Stomach (tissue), 9 donors: ENCODE results near the gene MT1F. TPM values are rescaled to one million over a fixed set of nuclear protein-coding genes. Genes with fewer than 3 reads are reported as not detected.
A peak's percentile ranks its signal among the peaks of the same experiment; 100 is the strongest.

Source experiments
- DNase-seq, 2 donors: peaks; one replicate each; pipeline versions ENCODE4 v3.0.0 to v3.0.0-alpha.2; 2013 to 2019
- H3K27ac ChIP-seq, 5 donors: fragments of 200-600 bp in 4 of 5; sonication (generic) in 4 of 5; one replicate each; pipeline ENCODE4 v1.5.1; 2013 to 2019; ENCODE audit warnings: mild to moderate bottlenecking in 1 of 5, moderate library complexity in 1 of 5
- H3K27me3 ChIP-seq, 3 donors: fragments of 200-600 bp; sonication (generic); one replicate each; pipeline ENCODE4 v1.5.1; 2017 to 2019; ENCODE audit warnings: mixed run types in 1 of 3
- H3K36me3 ChIP-seq, 4 donors: fragments of 200-600 bp; sonication (generic); 1 replicate in 3 of 4; 2 replicates in 1 of 4; pipeline ENCODE4 v1.5.1; 2016 to 2019
- H3K4me1 ChIP-seq, 4 donors: fragments of 200-600 bp; sonication (generic); one replicate each; pipeline ENCODE4 v1.5.1; 2016 to 2019
- H3K4me3 ChIP-seq, 4 donors: fragments of 200-600 bp; sonication (generic) in 3 of 4; one replicate each; pipeline ENCODE4 v1.5.1; 2016 to 2019; ENCODE audit warnings: mild to moderate bottlenecking in 1 of 4
- H3K9me3 ChIP-seq, 4 donors: fragments of 200-600 bp; sonication (generic); one replicate each; pipeline ENCODE4 v1.5.1; 2016 to 2019
- EP300 ChIP-seq: sonication (generic); formaldehyde crosslinking; IDR thresholded peaks from one replicate; pipeline ENCODE4 v1.6.1; 2017; ENCODE audit warnings: antibody characterized with exemption
- POLR2A ChIP-seq, 4 donors: fragments of 450-650 bp; IDR thresholded peaks; one replicate each; pipeline ENCODE4 v1.6.1; 2016; ENCODE audit warnings: antibody characterized with exemption in 4 of 4, control low read depth in 2 of 4, mild to moderate bottlenecking in 1 of 4, moderate library complexity in 1 of 4
- POLR2AphosphoS5 ChIP-seq, 3 donors: sonication (generic); formaldehyde crosslinking; IDR thresholded peaks; one replicate each; pipeline ENCODE4 v1.6.1; 2016; ENCODE audit warnings: antibody characterized with exemption in 3 of 3
- WGBS, 5 donors: extraction: QIAGEN DNeasy Blood & Tissue Kit in 3 of 5; methylation state at CpG; one replicate each; pipeline versions ENCODE4 v1.1.5 to v1.1.7; 2013 to 2018; 5-methylcytosine and 5-hydroxymethylcytosine counted together
- intact Hi-C: fragments of 100-400 bp; cut with DNase I; formaldehyde crosslinking; loops from one replicate; pipeline ENCODE4 v1.15.1; 2023; ENCODE audit warnings: low total_unique reads
- polyA plus RNA-seq, 3 donors: library from polyadenylated mRNA; stranded (reverse); fragments of 200-250 nt; gene quantifications; one replicate each; pipeline ENCODE4 v1.2.3, GENCODE V29; 2013
- total RNA-seq, 5 donors: library from RNA; depleted of rRNA; stranded (reverse); fragments of >200 nt; gene quantifications; one replicate each; pipeline versions ENCODE4 v1.1.0 to v1.2.3, GENCODE V29; 2014 to 2016
- TF ChIP-seq, protein P1 (sequence below), 7 experiments: fragments of 450-650 bp in 4 of 7; fragments of 200-600 bp in 3 of 7; sonication (generic) in 3 of 7; IDR thresholded peaks; one replicate each; pipeline ENCODE4 v1.5.1; 2016 to 2019; ENCODE audit warnings: antibody characterized with exemption in 7 of 7, control low read depth in 2 of 7, mild to moderate bottlenecking in 1 of 7
- donor health status: healthy with polysubstance abuse.
- donor health status: Bipolar disorder and iron deficiency.
- donor health status: healthy.

MT1F gene
- total and polyA plus RNA-seq, 8 donors = 7.5 to 225 (median 80.2) TPM; not detected in 2

DNA sequence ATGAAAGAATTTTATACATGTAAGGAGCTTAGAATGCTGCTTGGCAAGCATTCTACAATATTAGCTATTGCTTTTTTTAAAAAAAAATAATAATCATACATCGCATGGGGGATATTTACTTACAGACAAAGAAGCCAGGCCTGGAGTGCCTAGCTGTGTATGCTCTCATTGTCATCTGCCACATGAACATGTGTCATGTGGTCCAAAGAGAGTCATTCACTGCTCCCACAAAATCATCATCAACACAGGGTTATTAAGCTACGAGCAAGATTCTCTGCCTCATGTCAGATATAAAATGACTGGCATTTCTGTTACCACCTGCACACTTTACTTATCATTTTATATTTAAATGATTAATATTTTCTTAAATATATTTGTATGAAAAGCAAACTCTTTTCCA lies 34.1 kb upstream of the MT1F start:
- peaks cover 0 to 9% (median 0%) of the 10 kb centered on the region in 3 donors for H3K27me3 ChIP-seq
- TF ChIP-seq EP300 = no peak
- TF ChIP-seq POLR2A (IDR thresholded peaks at IDR 0.05) = no peak
- TF ChIP-seq, protein P1, sequence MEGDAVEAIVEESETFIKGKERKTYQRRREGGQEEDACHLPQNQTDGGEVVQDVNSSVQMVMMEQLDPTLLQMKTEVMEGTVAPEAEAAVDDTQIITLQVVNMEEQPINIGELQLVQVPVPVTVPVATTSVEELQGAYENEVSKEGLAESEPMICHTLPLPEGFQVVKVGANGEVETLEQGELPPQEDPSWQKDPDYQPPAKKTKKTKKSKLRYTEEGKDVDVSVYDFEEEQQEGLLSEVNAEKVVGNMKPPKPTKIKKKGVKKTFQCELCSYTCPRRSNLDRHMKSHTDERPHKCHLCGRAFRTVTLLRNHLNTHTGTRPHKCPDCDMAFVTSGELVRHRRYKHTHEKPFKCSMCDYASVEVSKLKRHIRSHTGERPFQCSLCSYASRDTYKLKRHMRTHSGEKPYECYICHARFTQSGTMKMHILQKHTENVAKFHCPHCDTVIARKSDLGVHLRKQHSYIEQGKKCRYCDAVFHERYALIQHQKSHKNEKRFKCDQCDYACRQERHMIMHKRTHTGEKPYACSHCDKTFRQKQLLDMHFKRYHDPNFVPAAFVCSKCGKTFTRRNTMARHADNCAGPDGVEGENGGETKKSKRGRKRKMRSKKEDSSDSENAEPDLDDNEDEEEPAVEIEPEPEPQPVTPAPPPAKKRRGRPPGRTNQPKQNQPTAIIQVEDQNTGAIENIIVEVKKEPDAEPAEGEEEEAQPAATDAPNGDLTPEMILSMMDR (IDR thresholded peaks at IDR 0.05) = no peak
- no peak for TF ChIP-seq POLR2AphosphoS5 (IDR thresholded peaks at IDR 0.05)
- DNase-seq = no peak
- H3K4me1 ChIP-seq = peaks cover 10 to 25% (median 16%) of the 10 kb centered on the region in 4 donors
- no peaks in the 10 kb centered on the region for H3K9me3 ChIP-seq
- no peaks in the 10 kb centered on the region for H3K36me3 ChIP-seq
- H3K27ac ChIP-seq = no peak overlapping the region
- intact Hi-C loops = no loop called here
- H3K4me3 ChIP-seq = no peak overlapping the region
- WGBS, 5 donors = 93 to 98% (median 95%) methylated on average over 2 of the region's 2 CpGs

DNA sequence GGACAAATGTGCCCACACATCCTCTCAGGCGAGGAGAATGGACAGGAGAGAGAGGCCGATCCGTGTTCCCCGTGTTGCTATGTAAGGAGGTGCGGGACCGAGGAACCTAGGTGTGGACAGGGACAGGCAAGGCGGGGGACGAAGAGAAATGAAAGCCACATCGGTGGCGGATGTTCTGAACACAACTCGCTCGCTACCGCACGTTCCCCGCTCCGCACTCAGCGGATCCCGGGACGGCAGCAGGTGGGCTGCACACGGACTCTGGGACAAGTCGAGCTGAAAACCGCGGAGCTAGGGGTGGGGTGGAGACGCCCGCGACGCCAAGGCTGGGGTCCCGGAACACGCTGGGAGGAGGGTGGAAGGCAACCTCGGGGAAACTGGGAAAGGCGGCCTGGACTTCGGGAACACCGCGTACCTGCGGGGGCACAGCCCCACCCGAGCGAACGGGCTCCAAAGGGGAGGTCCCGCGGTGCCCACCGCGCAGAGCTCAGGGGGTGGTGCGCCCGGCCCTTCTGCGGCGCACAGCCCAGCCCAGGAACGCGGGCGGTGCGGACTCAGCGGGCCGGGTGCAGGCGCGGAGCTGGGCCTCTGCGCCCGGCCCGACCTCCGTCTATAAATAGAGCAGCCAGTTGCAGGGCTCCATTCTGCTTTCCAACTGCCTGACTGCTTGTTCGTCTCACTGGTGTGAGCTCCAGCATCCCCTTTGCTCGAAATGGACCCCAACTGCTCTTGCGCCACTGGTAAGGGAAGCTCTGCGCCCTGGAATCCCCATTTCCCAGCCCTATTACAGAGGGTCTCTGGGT lies 32.4 kb upstream of the MT1F start, which contains the start of gene MT1E:
TSS of gene MT1E (plus strand) at position 642 of the 803 bp plus-strand sequence. CDS start at position 713, 71 bp downstream.
- peak within 1 kb of the TSS; percentile 56 to 67 (median 60) for H3K4me3 ChIP-seq
- intact Hi-C loops = no loop called here
- H3K27ac ChIP-seq = peak within 1 kb of the TSS; percentile 89 to 97 (median 94)
- TF ChIP-seq POLR2A (IDR thresholded peaks at IDR 0.05) (peak in 2 of 4 donors; percentile 47 to 52), POLR2AphosphoS5 (IDR thresholded peaks at IDR 0.05) (peak; percentile 52 to 98 (median 97)), EP300 (no peak)
- TF ChIP-seq, protein P1 (IDR thresholded peaks at IDR 0.05) = no peak
- H3K4me1 ChIP-seq = peaks cover 10 to 25% (median 16%) of the 10 kb centered on the region in 4 donors
- peaks cover 0 to 9% (median 0%) of the 10 kb centered on the region in 3 donors for H3K27me3 ChIP-seq
- H3K9me3 ChIP-seq = no peaks in the 10 kb centered on the region
- DNase-seq = peak; percentile 93 to 94
- WGBS, 5 donors = 1 to 2% (median 1%) methylated on average over 53 to 62 of the region's 62 CpGs
- no peaks in the 10 kb centered on the region for H3K36me3 ChIP-seq

DNA sequence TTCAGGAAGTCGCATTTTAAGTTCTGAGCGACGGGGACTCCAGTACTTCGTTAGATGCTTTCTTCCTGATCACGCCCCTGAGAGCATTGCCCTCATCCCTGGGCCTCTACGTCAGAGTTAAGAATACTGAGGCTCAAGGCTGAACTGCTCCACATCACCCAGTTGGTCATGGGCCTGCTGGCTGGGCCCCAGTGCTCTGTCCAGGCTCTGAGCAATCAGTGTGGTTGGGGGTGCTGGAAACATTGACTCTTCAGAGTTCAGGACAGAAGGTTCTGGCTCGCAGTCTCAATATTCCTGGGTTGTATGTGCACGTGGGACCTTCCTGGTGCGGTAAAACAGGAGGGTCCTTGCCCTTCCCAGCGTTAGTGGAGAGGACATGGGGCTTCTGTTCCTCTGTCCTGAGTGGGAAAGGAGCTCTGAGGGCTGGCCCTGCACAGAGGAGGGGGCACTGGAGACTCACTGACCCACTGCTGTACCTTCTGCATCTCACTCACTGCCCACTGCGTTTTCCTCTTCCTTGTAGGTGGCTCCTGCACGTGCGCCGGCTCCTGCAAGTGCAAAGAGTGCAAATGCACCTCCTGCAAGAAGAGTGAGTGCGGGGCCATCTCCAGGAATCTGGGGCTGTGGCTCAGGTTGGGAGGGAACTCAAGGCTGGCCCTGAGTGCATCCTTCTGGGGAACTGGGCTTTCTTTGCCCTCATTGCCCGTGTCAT lies 31.7 kb upstream of the MT1F start:
- DNase-seq = no peak
- 10 to 20% (median 15%) methylated on average over 12 to 16 of the region's 16 CpGs for WGBS, 5 donors
- peaks cover 0 to 9% (median 0%) of the 10 kb centered on the region in 3 donors for H3K27me3 ChIP-seq
- peak overlapping the region; percentile 89 to 97 (median 94) for H3K27ac ChIP-seq
- H3K36me3 ChIP-seq = no peaks in the 10 kb centered on the region
- intact Hi-C loops = no loop called here
- H3K4me3 ChIP-seq = peak overlapping the region; percentile 56 to 67 (median 60)
- H3K4me1 ChIP-seq = peaks cover 10 to 25% (median 16%) of the 10 kb centered on the region in 4 donors
- H3K9me3 ChIP-seq = no peaks in the 10 kb centered on the region
- TF ChIP-seq EP300 (no peak), POLR2AphosphoS5 (IDR thresholded peaks at IDR 0.05) (peak in 2 of 3 donors; percentile 1 to 71), POLR2A (IDR thresholded peaks at IDR 0.05) (no peak)
- TF ChIP-seq, protein P1 (IDR thresholded peaks at IDR 0.05) = no peak

DNA sequence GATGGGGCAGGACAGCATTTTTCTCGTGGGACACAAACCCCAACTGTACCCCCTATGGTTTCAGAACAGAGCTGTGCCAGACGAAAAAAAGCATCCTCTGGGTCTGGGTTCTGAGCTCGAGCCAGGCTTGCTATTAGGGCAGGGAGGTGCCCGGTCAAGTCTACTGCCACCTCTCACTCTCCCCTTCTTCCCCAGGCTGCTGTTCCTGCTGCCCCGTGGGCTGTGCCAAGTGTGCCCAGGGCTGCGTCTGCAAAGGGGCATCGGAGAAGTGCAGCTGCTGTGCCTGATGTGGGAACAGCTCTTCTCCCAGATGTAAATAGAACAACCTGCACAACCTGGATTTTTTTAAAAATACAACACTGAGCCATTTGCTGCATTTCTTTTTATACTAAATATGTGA lies 31.1 kb upstream of the MT1F start:
- WGBS, 5 donors = 18 to 60% (median 28%) methylated on average over 4 to 7 of the region's 7 CpGs
- Histone ChIP-seq H3K4me3 (peak overlapping the region; percentile 56 to 67 (median 60)), H3K27me3 (peaks cover 0 to 11% (median 0%) of the 10 kb centered on the region in 3 donors), H3K9me3 (no peaks in the 10 kb centered on the region), H3K4me1 (peaks cover 11 to 27% (median 16%) of the 10 kb centered on the region in 4 donors), H3K36me3 (no peaks in the 10 kb centered on the region), H3K27ac (peak overlapping the region; percentile 89 to 97 (median 94))
- intact Hi-C loops = no loop called here
- DNase-seq = no peak
- TF ChIP-seq, protein P1 (IDR thresholded peaks at IDR 0.05) = no peak
- TF ChIP-seq POLR2A (IDR thresholded peaks at IDR 0.05) (no peak), EP300 (no peak), POLR2AphosphoS5 (IDR thresholded peaks at IDR 0.05) (no peak)
